A673 (cell line): ENCODE measurements around the gene FAAP20.

Experiments used
- CTCF ChIP-seq: fragments of 300-800, 200-600 bp; sonication (generic); conservative IDR thresholded peaks from 2 replicates; pipeline ENCODE4 v1.5.1; 2017; ENCODE audit warnings: low read depth, mild to moderate bottlenecking, antibody characterized with exemption, low read length, moderate library complexity, mixed read lengths
- EZH2 ChIP-seq: fragments of 200-600 bp; sonication (generic); IDR thresholded peaks from 2 replicates; pipeline ENCODE4 v1.6.1; 2017; ENCODE audit warnings: borderline replicate concordance, low read depth, mild to moderate bottlenecking, mixed read lengths, antibody characterized with exemption, low read length; ENCODE audit not compliant: poor library complexity, severe bottlenecking

- TF ChIP-seq CTCF (no peak), EZH2 (no peak)
These were observed 35.4 kb downstream of the FAAP20 start for GRCh38 chr1:2159124-2159523.
